MM.1S (cell line): ENCODE results near the gene MACROD2.

Source experiments
- CTCF ChIP-seq: fragments of 300-600 bp; sonication (generic); IDR thresholded peaks from 2 replicates; pipeline ENCODE4 v1.5.1; 2016; ENCODE audit warnings: antibody characterized with exemption, low read length, mixed read lengths
- EZH2 ChIP-seq: fragments of 300-600 bp; sonication (generic); optimal IDR thresholded peaks from 2 replicates; pipeline ENCODE3; 2017; ENCODE audit warnings: low read depth, mild to moderate bottlenecking, antibody characterized with exemption, low read length, mixed read lengths

GRCh38 chr20:15317546-15318232 lies 1322.4 kb downstream of the MACROD2 start:
- TF ChIP-seq CTCF, result no peak
- no peak for TF ChIP-seq EZH2
